CD14-positive monocyte (primary cell): ENCODE data around the gene CPED1. TPM values are rescaled to one million over a fixed set of nuclear protein-coding genes. Genes with fewer than 3 reads are reported as not detected.
"Not testable (repeated sequence)": the region's sequence is repeated elsewhere in the genome, so short reads cannot be mapped to it uniquely, and the experiment has no call there.

ENCODE experiments used
- DNase-seq, 3 donors: peaks; one replicate each; pipeline ENCODE4 v3.0.0-alpha.2; 2011 to 2022
- H2AFZ ChIP-seq: 2 replicates; pipeline ENCODE4 v1.6.0; 2012; ENCODE audit warnings: mild to moderate bottlenecking, low read depth, low read length, inconsistent platforms; ENCODE audit not compliant: insufficient read depth, poor library complexity, severe bottlenecking
- H3K27ac ChIP-seq, 2 donors: 1 replicate in 1 of 2; 2 replicates in 1 of 2; pipeline ENCODE4 v1.5.1; 2012 to 2013; ENCODE audit warnings: low read length in 2 of 2, control low read depth in 1 of 2, inconsistent platforms in 1 of 2, low read depth in 1 of 2, mild to moderate bottlenecking in 1 of 2
- H3K27me3 ChIP-seq, 2 donors: one replicate each; pipeline versions ENCODE4 v1.6.0 to v1.6.1; 2011 to 2013; ENCODE audit warnings: low read length in 2 of 2; ENCODE audit not compliant: control insufficient read depth in 2 of 2, insufficient read depth in 2 of 2
- H3K36me3 ChIP-seq, 2 donors: replicated peaks in 1 of 2; 1 replicate in 1 of 2; 2 replicates in 1 of 2; pipeline versions ENCODE4 v1.5.1 to v1.6.1; 2012 to 2013; ENCODE audit warnings: low read length in 2 of 2, control low read depth in 1 of 2, inconsistent platforms in 1 of 2, mild to moderate bottlenecking in 1 of 2; ENCODE audit not compliant: insufficient read depth in 2 of 2, control insufficient read depth in 1 of 2
- H3K4me1 ChIP-seq, 2 donors: 1 replicate in 1 of 2; 2 replicates in 1 of 2; pipeline versions ENCODE4 v1.5.1 to v1.6.1; 2012 to 2013; ENCODE audit warnings: low read length in 2 of 2, control low read depth in 1 of 2, inconsistent platforms in 1 of 2, mild to moderate bottlenecking in 1 of 2, moderate library complexity in 1 of 2; ENCODE audit not compliant: insufficient read depth in 2 of 2, control insufficient read depth in 1 of 2
- H3K4me2 ChIP-seq: replicated peaks from 2 replicates; pipeline ENCODE3; 2012; ENCODE audit warnings: low read length, moderate library complexity, mild to moderate bottlenecking; ENCODE audit not compliant: poor library complexity, severe bottlenecking; ENCODE audit errors: extremely low read depth
- H3K4me3 ChIP-seq, 3 experiments: fragments of 200-600 bp in 1 of 3; sonication (generic) in 1 of 3; replicated peaks in 1 of 3; 1 replicate in 2 of 3; 2 replicates in 1 of 3; pipeline ENCODE4 v1.5.1; 2011 to 2013; ENCODE audit warnings: low read length in 3 of 3, mild to moderate bottlenecking in 3 of 3, control low read depth in 2 of 3, low read depth in 2 of 3, inconsistent platforms in 1 of 3, moderate library complexity in 1 of 3
- H3K79me2 ChIP-seq: 2 replicates; pipeline ENCODE4 v1.6.0; 2012; ENCODE audit warnings: mild to moderate bottlenecking, control low read depth, inconsistent platforms, low read length, moderate library complexity; ENCODE audit not compliant: insufficient read depth
- H3K9ac ChIP-seq: 2 replicates; pipeline ENCODE4 v1.6.0; 2017; ENCODE audit warnings: low read length, mild to moderate bottlenecking; ENCODE audit not compliant: insufficient read depth, poor library complexity, severe bottlenecking
- H3K9me3 ChIP-seq, 2 donors: replicated peaks in 1 of 2; 1 replicate in 1 of 2; 2 replicates in 1 of 2; pipeline versions ENCODE4 v1.5.1 to v1.6.1; 2012 to 2013; ENCODE audit warnings: low read length in 2 of 2, control low read depth in 1 of 2; ENCODE audit not compliant: control insufficient read depth in 1 of 2, insufficient read depth in 1 of 2
- H4K20me1 ChIP-seq: 2 replicates; pipeline ENCODE4 v1.6.0; 2012; ENCODE audit warnings: mild to moderate bottlenecking, low read length, control low read depth, moderate library complexity; ENCODE audit not compliant: insufficient read depth
- H3K27ac Mint-ChIP-seq, 7 donors: one replicate each; pipeline ENCODE4 v1.8.0; 2020; ENCODE audit warnings: mild to moderate bottlenecking in 7 of 7, mixed read lengths in 7 of 7, moderate library complexity in 6 of 7, inconsistent platforms in 2 of 7
- H3K27me3 Mint-ChIP-seq, 3 donors: one replicate each; pipeline ENCODE4 v1.8.0; 2021 to 2022; ENCODE audit warnings: low read depth in 3 of 3, mild to moderate bottlenecking in 3 of 3, mixed read lengths in 3 of 3, moderate library complexity in 3 of 3, inconsistent platforms in 1 of 3
- H3K36me3 Mint-ChIP-seq, 2 donors: one replicate each; pipeline ENCODE4 v1.8.0; 2020; ENCODE audit warnings: mixed read lengths in 2 of 2, inconsistent platforms in 1 of 2, mild to moderate bottlenecking in 1 of 2
- H3K4me1 Mint-ChIP-seq: one replicate; pipeline ENCODE4 v1.8.0; 2020; ENCODE audit warnings: mild to moderate bottlenecking, mixed read lengths
- H3K4me3 Mint-ChIP-seq, 2 donors: one replicate each; pipeline ENCODE4 v1.8.0; 2020; ENCODE audit warnings: mild to moderate bottlenecking in 2 of 2, mixed read lengths in 2 of 2, moderate library complexity in 1 of 2
- H3K9me3 Mint-ChIP-seq, 7 donors: one replicate each; pipeline ENCODE4 v1.8.0; 2020 to 2022; ENCODE audit warnings: mixed read lengths in 7 of 7, mild to moderate bottlenecking in 6 of 7, moderate library complexity in 6 of 7, inconsistent platforms in 2 of 7
- CTCF ChIP-seq: fragments of 200-600 bp; IDR thresholded peaks from one replicate; pipeline ENCODE4 v1.8.0; 2022; ENCODE audit warnings: antibody characterized with exemption, mild to moderate bottlenecking
- WGBS: methylation state at CpG from one replicate; pipeline ENCODE4 v1.1.5; 2013; ENCODE audit warnings: missing lambda C conversion rate; ENCODE audit not compliant: insufficient coverage; 5-methylcytosine and 5-hydroxymethylcytosine counted together
- intact Hi-C, 2 donors: fragments of 100-400 bp; cut with micrococcal nuclease; formaldehyde crosslinking; loops; one replicate each; pipeline versions ENCODE4 v1.15.0 to v1.15.1; 2023
- polyA plus RNA-seq, 3 donors: library from polyadenylated mRNA; depleted of rRNA in 1 of 3; unstranded in 2 of 3; stranded (reverse) in 1 of 3; fragments of 300-500 nt in 2 of 3; fragments of >200 nt in 1 of 3; fragmentation: Illumina TruSeq in 2 of 3; gene quantifications; 1 replicate in 2 of 3; 2 replicates in 1 of 3; pipeline ENCODE4 v1.2.3, GENCODE V29; 2012 to 2021

CPED1 gene
- polyA plus RNA-seq, 3 donors: 9.8 to 30.0 (median 20.4) TPM

GRCh38 chr7:121313793-121314676 lies 325.5 kb downstream of the CPED1 start:
- Histone ChIP-seq H3K4me1 (no peaks in the 10 kb centered on the region), H4K20me1 (no peaks in the 10 kb centered on the region), H2AFZ (no peak overlapping the region), H3K9me3 (no peaks in the 10 kb centered on the region), H3K36me3 (no peaks in the 10 kb centered on the region), H3K4me2 (no peak overlapping the region), H3K27ac (no peak overlapping the region), H3K4me3 (no peak overlapping the region), H3K9ac (no peak overlapping the region), H3K79me2 (no peaks in the 10 kb centered on the region), H3K27me3 (no peaks in the 10 kb centered on the region)
- WGBS: 56% methylated on average over 4 of the region's 9 CpGs
- no peak for DNase-seq
- no peak for TF ChIP-seq CTCF
- peaks cover 0 to 13% (median 3%) of the 10 kb centered on the region in 7 donors for H3K9me3 Mint-ChIP-seq
- no peaks in the 10 kb centered on the region for H3K36me3 Mint-ChIP-seq
- no peaks in the 10 kb centered on the region for H3K4me1 Mint-ChIP-seq
- no peak overlapping the region for H3K4me3 Mint-ChIP-seq
- peaks cover 3 to 7% (median 3%) of the 10 kb centered on the region in 3 donors for H3K27me3 Mint-ChIP-seq
- no peak overlapping the region for H3K27ac Mint-ChIP-seq
- intact Hi-C loops: no loop called here

GRCh38 chr7:121315170-121315569 lies 326.7 kb downstream of the CPED1 start:
- H4K20me1 ChIP-seq, H3K4me2 ChIP-seq, intact Hi-C loops, H3K4me1 Mint-ChIP-seq, H2AFZ ChIP-seq, DNase-seq, H3K36me3 Mint-ChIP-seq, H3K4me3 ChIP-seq, H3K79me2 ChIP-seq, H3K9me3 ChIP-seq, H3K27me3 Mint-ChIP-seq, H3K9ac ChIP-seq, H3K27ac Mint-ChIP-seq, H3K4me1 ChIP-seq, H3K4me3 Mint-ChIP-seq, H3K27ac ChIP-seq, H3K27me3 ChIP-seq, H3K36me3 ChIP-seq: not testable (repeated sequence)
- WGBS: 89% methylated on average over 1 of the region's 3 CpGs
- peaks cover 0 to 12% (median 3%) of the 10 kb centered on the region in 7 donors for H3K9me3 Mint-ChIP-seq
